Cardiac muscle cell (in vitro differentiated cells and primary cell): ENCODE measurements around the gene C1orf21. TPM values are rescaled to one million over a fixed set of nuclear protein-coding genes. Genes with fewer than 3 reads are reported as not detected.
"Not testable (repeated sequence)": the region's sequence is repeated elsewhere in the genome, so short reads cannot be mapped to it uniquely, and the experiment has no call there.

Experiments
- DNase-seq, 2 donors: peaks; one replicate each; pipeline versions ENCODE4 v3.0.0 to v3.0.0-alpha.2; 2010 to 2017; ENCODE audit warnings: low read depth in 1 of 2, low spot score in 1 of 2
- H3K27ac ChIP-seq: fragments of 200-600 bp; sonication (generic); 2 replicates; pipeline ENCODE4 v1.5.1; 2016
- H3K27me3 ChIP-seq: fragments of 200-600 bp; sonication (generic); 2 replicates; pipeline ENCODE4 v1.6.0; 2016; ENCODE audit warnings: control low read depth
- H3K36me3 ChIP-seq: fragments of 200-600 bp; sonication (generic); 2 replicates; pipeline ENCODE4 v1.5.1; 2016; ENCODE audit warnings: control low read depth
- H3K4me1 ChIP-seq: fragments of 200-600 bp; sonication (generic); 2 replicates; pipeline ENCODE4 v1.8.1; 2017; ENCODE audit warnings: low read depth, mild to moderate bottlenecking, mixed run types
- H3K4me3 ChIP-seq: fragments of 200-600 bp; sonication (generic); 2 replicates; pipeline ENCODE4 v1.5.1; 2016; ENCODE audit warnings: mild to moderate bottlenecking
- H3K9me3 ChIP-seq: fragments of 200-600 bp; sonication (generic); 2 replicates; pipeline ENCODE4 v1.5.1; 2017; ENCODE audit warnings: low read depth, mild to moderate bottlenecking, control low read depth
- polyA plus RNA-seq: library from polyadenylated mRNA; unstranded; fragments of >200 nt; fragmentation: Nextera tagmentation; extraction: Ambion mirVana; gene quantifications from 2 replicates; pipeline ENCODE4 v1.2.1, GENCODE V29; 2016
- total RNA-seq: library from RNA; depleted of rRNA; stranded (reverse); fragments of >200 nt; gene quantifications from 2 replicates; pipeline ENCODE4 v1.2.3, GENCODE V29; 2016
- TF ChIP-seq, protein P1 (sequence below): IDR thresholded peaks from 2 replicates; pipeline ENCODE4 v1.5.1; 2012; ENCODE audit warnings: low read depth, mild to moderate bottlenecking, low read length

C1orf21 gene, protein sequence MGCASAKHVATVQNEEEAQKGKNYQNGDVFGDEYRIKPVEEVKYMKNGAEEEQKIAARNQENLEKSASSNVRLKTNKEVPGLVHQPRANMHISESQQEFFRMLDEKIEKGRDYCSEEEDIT
- total RNA-seq: 8.1 and 10.9 TPM in 2 replicates
- polyA plus RNA-seq: 26.8 and 35.2 TPM in 2 replicates

DNA sequence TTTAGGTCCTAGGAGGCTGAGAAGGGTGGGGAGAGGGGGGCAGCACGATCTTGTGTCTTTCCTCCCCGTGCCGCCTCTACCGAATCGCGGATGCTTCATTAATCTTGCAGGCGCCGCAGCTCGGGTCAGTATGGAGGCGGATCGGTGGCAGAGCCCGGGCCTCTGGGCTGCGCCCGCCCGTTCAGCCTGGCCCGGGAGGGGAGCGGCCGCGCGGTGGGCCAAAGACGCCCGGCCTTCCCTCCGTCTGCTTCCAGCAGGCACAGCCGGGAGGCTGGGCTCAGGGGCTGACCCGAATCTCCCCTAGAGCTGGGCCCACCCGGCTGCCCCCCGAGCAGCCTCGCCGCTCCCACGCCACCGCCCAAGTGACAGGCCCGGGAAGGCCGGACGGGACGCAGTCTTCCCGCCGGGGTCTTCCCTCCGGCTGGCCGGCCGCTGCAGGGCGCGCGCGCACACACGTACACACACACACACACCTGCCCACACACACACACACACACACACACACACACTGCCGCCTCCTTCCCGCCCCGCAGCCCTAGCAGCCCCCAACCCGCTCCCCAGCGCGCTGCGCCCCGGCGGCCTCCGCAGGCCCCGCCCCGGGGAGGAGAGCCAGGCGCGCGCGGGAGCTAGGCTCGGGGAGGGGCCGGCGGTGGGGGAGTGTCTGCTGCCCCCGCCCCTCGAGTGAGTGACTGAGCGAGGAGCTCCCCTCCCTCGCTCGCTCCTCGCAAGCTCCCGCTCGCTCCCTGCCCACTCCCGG, at the start of gene C1orf21:
C1orf21 (plus strand) TSS at position 718 of the 757 bp plus-strand sequence. CDS start 90,481 bp downstream, outside the sequence.
- H3K27me3 ChIP-seq: peaks cover 9% of the 10 kb centered on the region
- peaks cover 5% of the 10 kb centered on the region for H3K4me1 ChIP-seq
- H3K36me3 ChIP-seq: no peaks in the 10 kb centered on the region
- H3K9me3 ChIP-seq: no peaks in the 10 kb centered on the region
- H3K4me3 ChIP-seq: peak within 1 kb of the TSS; percentile 95
- H3K27ac ChIP-seq: peak within 1 kb of the TSS; percentile 61
- DNase-seq: peak; percentile 95
- TF ChIP-seq, protein P1, sequence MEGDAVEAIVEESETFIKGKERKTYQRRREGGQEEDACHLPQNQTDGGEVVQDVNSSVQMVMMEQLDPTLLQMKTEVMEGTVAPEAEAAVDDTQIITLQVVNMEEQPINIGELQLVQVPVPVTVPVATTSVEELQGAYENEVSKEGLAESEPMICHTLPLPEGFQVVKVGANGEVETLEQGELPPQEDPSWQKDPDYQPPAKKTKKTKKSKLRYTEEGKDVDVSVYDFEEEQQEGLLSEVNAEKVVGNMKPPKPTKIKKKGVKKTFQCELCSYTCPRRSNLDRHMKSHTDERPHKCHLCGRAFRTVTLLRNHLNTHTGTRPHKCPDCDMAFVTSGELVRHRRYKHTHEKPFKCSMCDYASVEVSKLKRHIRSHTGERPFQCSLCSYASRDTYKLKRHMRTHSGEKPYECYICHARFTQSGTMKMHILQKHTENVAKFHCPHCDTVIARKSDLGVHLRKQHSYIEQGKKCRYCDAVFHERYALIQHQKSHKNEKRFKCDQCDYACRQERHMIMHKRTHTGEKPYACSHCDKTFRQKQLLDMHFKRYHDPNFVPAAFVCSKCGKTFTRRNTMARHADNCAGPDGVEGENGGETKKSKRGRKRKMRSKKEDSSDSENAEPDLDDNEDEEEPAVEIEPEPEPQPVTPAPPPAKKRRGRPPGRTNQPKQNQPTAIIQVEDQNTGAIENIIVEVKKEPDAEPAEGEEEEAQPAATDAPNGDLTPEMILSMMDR: no peak

DNA sequence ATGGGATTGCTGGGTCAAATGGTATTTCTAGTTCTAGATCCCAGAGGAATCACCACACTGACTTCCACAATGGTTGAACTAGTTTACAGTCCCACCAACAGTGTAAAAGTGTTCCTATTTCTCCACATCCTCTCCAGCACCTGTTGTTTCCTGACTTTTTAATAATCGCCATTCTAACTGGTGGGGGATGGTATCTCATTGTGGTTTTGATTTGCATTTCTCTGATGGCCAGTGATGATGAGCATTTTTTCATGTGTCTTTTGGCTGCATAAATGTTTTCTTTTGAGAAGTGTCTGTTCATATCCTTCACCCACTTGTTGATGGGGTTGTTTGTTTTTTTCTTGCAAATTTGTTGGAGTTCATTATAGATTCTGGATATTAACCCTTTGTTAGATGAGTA, 49.0 kb upstream of the C1orf21 start:
- not testable (repeated sequence) for DNase-seq, H3K27me3 ChIP-seq, H3K9me3 ChIP-seq, H3K4me3 ChIP-seq, H3K36me3 ChIP-seq, H3K4me1 ChIP-seq, H3K27ac ChIP-seq

DNA sequence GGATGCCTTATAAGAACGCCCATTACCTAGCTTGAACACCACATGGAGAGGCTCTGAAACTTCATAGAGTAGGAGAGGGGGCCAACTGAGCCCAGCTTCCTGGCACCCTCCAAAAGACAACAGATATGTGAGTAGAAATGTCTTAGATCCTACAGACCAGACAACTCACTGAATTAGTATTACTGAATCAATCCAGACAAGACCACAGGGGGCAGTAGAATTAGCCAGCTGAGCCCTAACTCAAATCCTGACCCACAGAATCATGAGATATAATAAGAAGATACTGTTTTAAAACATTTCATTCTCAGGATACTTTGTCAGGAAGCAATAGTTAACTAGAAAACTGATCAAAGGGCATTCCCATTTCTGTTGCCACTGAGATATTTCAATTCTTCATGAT, 45.8 kb upstream of the C1orf21 start:
- Histone ChIP-seq H3K27ac (no peak overlapping the region), H3K9me3 (no peaks in the 10 kb centered on the region), H3K36me3 (no peaks in the 10 kb centered on the region), H3K4me1 (no peaks in the 10 kb centered on the region), H3K27me3 (no peaks in the 10 kb centered on the region), H3K4me3 (no peak overlapping the region)
- TF ChIP-seq, protein P1: peak; percentile 29
- DNase-seq: no peak

DNA sequence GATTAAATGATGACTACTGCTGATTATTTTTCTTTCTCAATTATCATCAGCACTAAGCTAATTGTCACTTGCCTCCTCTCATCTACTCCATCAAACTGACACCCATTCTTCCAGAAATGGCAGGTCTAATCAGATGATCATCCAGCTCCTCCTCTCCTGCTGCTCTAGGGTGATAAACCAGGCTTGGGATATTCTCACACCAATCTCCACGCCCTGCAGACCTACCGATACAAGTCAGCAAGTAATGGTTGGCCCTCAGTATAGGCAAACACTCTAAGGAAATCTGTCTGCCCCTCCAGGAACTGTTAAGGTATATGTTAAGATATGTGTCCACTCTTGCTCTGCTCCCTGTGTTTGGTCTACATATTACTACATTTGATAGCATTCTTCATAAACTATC, 36.3 kb upstream of the C1orf21 start:
- Histone ChIP-seq H3K27ac (no peak overlapping the region), H3K36me3 (no peaks in the 10 kb centered on the region), H3K4me3 (no peak overlapping the region), H3K27me3 (no peaks in the 10 kb centered on the region), H3K4me1 (no peaks in the 10 kb centered on the region), H3K9me3 (no peaks in the 10 kb centered on the region)
- no peak for DNase-seq
- TF ChIP-seq, protein P1: no peak

DNA sequence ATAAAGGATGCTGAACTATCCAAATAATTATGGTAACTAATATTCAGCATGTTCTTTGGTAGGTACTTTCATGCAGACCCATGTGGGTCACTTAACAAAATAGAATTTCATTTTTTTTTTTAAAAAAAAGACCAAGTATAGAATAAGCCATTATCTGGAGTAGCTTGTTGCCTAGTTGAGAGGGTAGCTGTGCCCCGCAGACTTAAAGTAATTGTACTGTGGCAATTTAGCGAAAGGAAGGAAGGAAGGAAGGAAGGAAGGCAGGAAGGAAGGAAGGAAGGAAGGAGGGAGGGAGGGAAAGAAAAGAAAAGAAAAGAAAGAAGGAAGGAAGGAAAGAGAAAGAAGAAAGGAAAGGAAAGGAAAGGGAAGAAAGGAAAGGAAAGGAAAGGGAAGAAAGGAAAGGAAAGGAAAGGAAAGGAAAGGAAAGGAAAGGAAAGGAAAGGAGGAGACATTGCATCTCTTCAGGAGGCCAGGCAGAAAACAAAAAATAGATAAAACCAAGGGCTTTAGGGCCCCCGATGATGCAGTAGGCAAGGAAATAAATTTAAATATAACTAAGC, 35.3 kb upstream of the C1orf21 start:
- no peaks in the 10 kb centered on the region for H3K4me1 ChIP-seq
- H3K4me3 ChIP-seq: no peak overlapping the region
- no peak overlapping the region for H3K27ac ChIP-seq
- no peaks in the 10 kb centered on the region for H3K9me3 ChIP-seq
- TF ChIP-seq, protein P1: no peak
- no peak for DNase-seq
- no peaks in the 10 kb centered on the region for H3K36me3 ChIP-seq
- no peaks in the 10 kb centered on the region for H3K27me3 ChIP-seq

DNA sequence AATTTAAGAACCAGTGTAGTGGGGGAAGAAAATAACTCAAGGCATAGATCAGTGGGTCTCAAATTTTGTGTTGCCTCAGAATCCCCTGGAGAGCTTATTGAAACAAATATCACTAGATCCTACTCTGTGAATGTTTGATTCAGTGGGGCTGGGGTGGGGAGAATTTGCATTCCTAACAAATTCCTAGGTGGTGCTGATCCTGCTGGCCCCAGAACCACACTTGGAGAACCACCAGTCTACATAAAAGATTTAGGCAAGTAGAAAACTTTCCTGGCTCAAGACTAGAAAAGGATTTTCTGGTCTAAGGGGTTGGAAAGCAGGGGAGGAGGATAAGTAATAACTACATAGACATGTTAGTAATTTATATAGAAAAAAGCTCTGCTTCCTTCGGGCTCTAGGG, 34.1 kb upstream of the C1orf21 start:
- H3K27ac ChIP-seq: no peak overlapping the region
- H3K36me3 ChIP-seq: no peaks in the 10 kb centered on the region
- no peak overlapping the region for H3K4me3 ChIP-seq
- H3K4me1 ChIP-seq: no peaks in the 10 kb centered on the region
- no peaks in the 10 kb centered on the region for H3K9me3 ChIP-seq
- TF ChIP-seq, protein P1: no peak
- no peak for DNase-seq
- H3K27me3 ChIP-seq: no peaks in the 10 kb centered on the region
